HepG2 (cell line): ENCODE results near the gene TBX6. TPM values are rescaled to one million over a fixed set of nuclear protein-coding genes. Genes with fewer than 3 reads are reported as not detected.
A peak's percentile ranks its signal among the peaks of the same experiment; 100 is the strongest.

Experiments
- CAMTA2 ChIP-seq: sonication (generic); formaldehyde crosslinking; IDR thresholded peaks from 2 replicates; pipeline ENCODE4 v1.4.0; 2020; ENCODE audit warnings: mild to moderate bottlenecking, missing genetic modification reagents, borderline replicate concordance
- ETV5 ChIP-seq: IDR thresholded peaks from 2 replicates; pipeline ENCODE4 v1.6.1; 2018; ENCODE audit warnings: missing biosample characterization, missing genetic modification reagents, inconsistent platforms, borderline replicate concordance
- FOXO1 ChIP-seq: sonication (generic); formaldehyde crosslinking; IDR thresholded peaks from 2 replicates; pipeline ENCODE4 v1.4.0; 2020; ENCODE audit warnings: missing genetic modification reagents
- HOXA7 ChIP-seq: sonication (generic); formaldehyde crosslinking; IDR thresholded peaks from 2 replicates; pipeline ENCODE4 v1.8.1; 2022; ENCODE audit warnings: mild to moderate bottlenecking, missing genetic modification reagents, moderate library complexity
- MATR3 ChIP-seq: sonication (generic); formaldehyde crosslinking; IDR thresholded peaks from 2 replicates; pipeline ENCODE4 v1.4.0; 2020; ENCODE audit warnings: missing genetic modification reagents
- PHB2 ChIP-seq: fragments of 450-650 bp; IDR thresholded peaks from 2 replicates; pipeline ENCODE4 v1.6.1; 2018; ENCODE audit not compliant: partially characterized antibody
- PRMT3 ChIP-seq: sonication (generic); formaldehyde crosslinking; IDR thresholded peaks from 2 replicates; pipeline ENCODE4 v1.8.1; 2022; ENCODE audit warnings: low read depth, mild to moderate bottlenecking, moderate library complexity, missing genetic modification reagents, borderline replicate concordance
- SATB2 ChIP-seq: sonication (generic); formaldehyde crosslinking; IDR thresholded peaks from 2 replicates; pipeline ENCODE4 v1.5.0; 2020; ENCODE audit warnings: missing genetic modification reagents
- SNAPC5 ChIP-seq: sonication (generic); formaldehyde crosslinking; IDR thresholded peaks from 2 replicates; pipeline ENCODE4 v1.8.1; 2023; ENCODE audit warnings: mild to moderate bottlenecking, missing genetic modification reagents, borderline replicate concordance
- SP140L ChIP-seq: sonication (generic); formaldehyde crosslinking; IDR thresholded peaks from 2 replicates; pipeline ENCODE4 v1.4.0; 2020; ENCODE audit warnings: missing genetic modification reagents, borderline replicate concordance
- STAG1 ChIP-seq: sonication (generic); formaldehyde crosslinking; IDR thresholded peaks from 2 replicates; pipeline ENCODE4 v1.4.0; 2020; ENCODE audit warnings: missing genetic modification reagents
- TAF1 ChIP-seq: sonication (generic); formaldehyde crosslinking; IDR thresholded peaks from 2 replicates; pipeline ENCODE4 v1.4.0; 2020; ENCODE audit warnings: missing genetic modification reagents
- ZFP1 ChIP-seq: IDR thresholded peaks from 2 replicates; pipeline ENCODE4 v1.6.1; 2016
- ZFP36 ChIP-seq: fragments of 150-350 bp; IDR thresholded peaks from 2 replicates; pipeline ENCODE4 v1.6.1; 2018; ENCODE audit warnings: borderline replicate concordance, low read length, low read depth; ENCODE audit not compliant: partially characterized antibody
- ZFP36L1 ChIP-seq: sonication (generic); formaldehyde crosslinking; IDR thresholded peaks from 2 replicates; pipeline ENCODE4 v1.8.0; 2022; ENCODE audit warnings: mild to moderate bottlenecking, missing genetic modification reagents, moderate library complexity
- ZFY ChIP-seq: sonication (generic); formaldehyde crosslinking; IDR thresholded peaks from 2 replicates; pipeline ENCODE4 v1.4.0; 2020; ENCODE audit warnings: missing genetic modification reagents
- ZKSCAN8 ChIP-seq: IDR thresholded peaks from 2 replicates; pipeline ENCODE4 v1.6.1; 2016; ENCODE audit warnings: borderline replicate concordance, missing genetic modification reagents, missing compliant biosample characterization
- ZMYM4 ChIP-seq: sonication (generic); formaldehyde crosslinking; IDR thresholded peaks from 2 replicates; pipeline ENCODE4 v1.8.1; 2023; ENCODE audit warnings: mild to moderate bottlenecking, missing genetic modification reagents
- ZNF24 ChIP-seq: fragments of 450-650 bp; IDR thresholded peaks from 2 replicates; pipeline ENCODE4 v1.6.1; 2017; ENCODE audit warnings: antibody characterized with exemption, mild to moderate bottlenecking
- ZNF30 ChIP-seq: sonication (generic); formaldehyde crosslinking; IDR thresholded peaks from 2 replicates; pipeline ENCODE4 v1.5.0; 2020; ENCODE audit warnings: mild to moderate bottlenecking, missing genetic modification reagents
- ZNF567 ChIP-seq: sonication (generic); formaldehyde crosslinking; IDR thresholded peaks from 2 replicates; pipeline ENCODE4 v1.8.1; 2023; ENCODE audit warnings: mild to moderate bottlenecking, missing genetic modification reagents, borderline replicate concordance
- polyA plus RNA-seq, 8 experiments: library from polyadenylated mRNA; depleted of rRNA in 3 of 8; stranded (reverse) in 7 of 8; unstranded in 1 of 8; fragments of >200 nt; fragmentation: Illumina TruSeq in 4 of 8; extraction: Trizol in 4 of 8; gene quantifications; 2 replicates each; pipeline versions ENCODE4 v1.2.1 to v1.2.3, GENCODE V29; 2011 to 2016; ENCODE audit warnings: low read depth in 4 of 8, missing spikeins in 1 of 8, mixed read lengths in 1 of 8; ENCODE audit not compliant: insufficient read depth in 1 of 8
- total RNA-seq, 5 experiments: library from RNA; depleted of rRNA; stranded (reverse); fragments of >200 nt; fragmentation: Illumina TruSeq; extraction: Trizol; gene quantifications; 2 replicates each; pipeline ENCODE4 v1.2.3, GENCODE V29; 2016; ENCODE audit warnings: low read depth in 1 of 5
- TF ChIP-seq, protein P1 (sequence below): sonication (generic); formaldehyde crosslinking; IDR thresholded peaks from 2 replicates; pipeline ENCODE4 v1.5.0; 2020; ENCODE audit warnings: missing genetic modification reagents
- TF ChIP-seq, protein P2 (sequence below): sonication (generic); formaldehyde crosslinking; IDR thresholded peaks from 2 replicates; pipeline ENCODE4 v1.5.1; 2020; ENCODE audit warnings: mild to moderate bottlenecking, moderate library complexity, missing genetic modification reagents
- TF ChIP-seq, protein P3 (sequence below): sonication (generic); formaldehyde crosslinking; IDR thresholded peaks from 2 replicates; pipeline ENCODE4 v1.9.0; 2021; ENCODE audit warnings: missing genetic modification reagents, mild to moderate bottlenecking, borderline replicate concordance

TBX6 gene
- total and polyA plus RNA-seq, 2 of the 13 experiments (the other 11 are each of a cell fraction or from before 2014, with no cell fraction given), result 0.24 to 0.42 TPM

DNA sequence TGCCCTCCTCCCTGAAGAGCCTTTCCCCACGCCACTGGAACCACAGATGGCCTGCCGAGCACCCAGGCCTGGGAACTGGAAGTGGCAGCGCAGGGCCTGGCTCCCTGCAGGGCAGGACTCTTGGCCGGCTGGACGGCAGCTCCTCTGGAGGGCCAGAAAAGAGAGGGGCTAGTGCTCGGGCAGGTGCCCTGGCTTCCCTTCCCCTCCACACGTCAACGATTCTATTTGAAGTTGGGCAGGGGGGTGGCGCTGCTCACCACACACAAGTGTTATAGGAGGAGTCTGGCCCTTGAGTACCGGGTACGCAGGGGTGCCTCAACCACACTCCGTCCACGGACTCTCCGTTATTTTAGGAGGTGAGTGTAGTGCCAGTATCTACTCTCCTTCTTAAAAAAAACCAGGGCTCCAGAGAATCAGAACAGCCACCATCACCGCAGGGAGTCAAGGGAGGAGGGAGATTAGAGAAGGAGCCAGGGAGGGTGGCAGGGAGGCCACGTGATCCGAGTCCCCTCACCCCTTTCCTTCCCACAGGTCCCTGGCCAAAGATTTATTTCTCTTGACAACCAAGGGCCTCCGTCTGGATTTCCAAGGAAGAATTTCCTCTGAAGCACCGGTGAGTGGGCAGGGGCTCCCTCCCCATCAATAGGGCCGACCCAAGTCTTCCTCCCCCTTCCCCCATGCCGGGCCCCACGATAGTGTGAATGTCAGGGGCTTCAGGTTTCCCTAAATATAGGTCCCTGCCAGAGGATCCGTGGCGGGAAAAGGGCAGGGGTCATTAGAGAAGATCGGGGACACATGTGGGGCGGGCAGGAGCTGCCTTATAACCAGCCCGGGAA, 27.6 kb downstream of the TBX6 start (continued):
- TF ChIP-seq ZKSCAN8 (no peak; the same call in 1 of the 2 replicates), FOXO1 (CRISPR knock-in tag) (peak; percentile 44; the same call in 1 of the 2 replicates), ZNF24 (no peak), MATR3 (CRISPR knock-in tag) (no peak), PRMT3 (CRISPR knock-in tag) (no peak), SNAPC5 (CRISPR knock-in tag) (no peak), ZFP1 (CRISPR knock-in tag) (peak; percentile 47; the same call in 1 of the 2 replicates), ZNF567 (CRISPR knock-in tag) (peak; percentile 60; the same call in 1 of the 2 replicates), STAG1 (CRISPR knock-in tag) (peak; percentile 63), ZFP36L1 (no peak), SATB2 (CRISPR knock-in tag) (no peak), ZMYM4 (no peak; the same call in 1 of the 2 replicates), HOXA7 (CRISPR knock-in tag) (no peak), ZFY (CRISPR knock-in tag) (peak; percentile 76), ZFP36 (no peak), PHB2 (no peak), ETV5 (CRISPR knock-in tag) (peak; percentile 51; the same call in 1 of the 2 replicates), ZNF30 (CRISPR knock-in tag) (no peak), CAMTA2 (CRISPR knock-in tag) (peak; percentile 88; the same call in 1 of the 2 replicates), SP140L (no peak), TAF1 (CRISPR knock-in tag) (0 out of 2 replicates have a peak, but pooled peaks have one; percentile 44)
- TF ChIP-seq, protein P1, sequence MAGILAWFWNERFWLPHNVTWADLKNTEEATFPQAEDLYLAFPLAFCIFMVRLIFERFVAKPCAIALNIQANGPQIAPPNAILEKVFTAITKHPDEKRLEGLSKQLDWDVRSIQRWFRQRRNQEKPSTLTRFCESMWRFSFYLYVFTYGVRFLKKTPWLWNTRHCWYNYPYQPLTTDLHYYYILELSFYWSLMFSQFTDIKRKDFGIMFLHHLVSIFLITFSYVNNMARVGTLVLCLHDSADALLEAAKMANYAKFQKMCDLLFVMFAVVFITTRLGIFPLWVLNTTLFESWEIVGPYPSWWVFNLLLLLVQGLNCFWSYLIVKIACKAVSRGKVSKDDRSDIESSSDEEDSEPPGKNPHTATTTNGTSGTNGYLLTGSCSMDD (CRISPR knock-in tag), result no peak
- TF ChIP-seq, protein P2, sequence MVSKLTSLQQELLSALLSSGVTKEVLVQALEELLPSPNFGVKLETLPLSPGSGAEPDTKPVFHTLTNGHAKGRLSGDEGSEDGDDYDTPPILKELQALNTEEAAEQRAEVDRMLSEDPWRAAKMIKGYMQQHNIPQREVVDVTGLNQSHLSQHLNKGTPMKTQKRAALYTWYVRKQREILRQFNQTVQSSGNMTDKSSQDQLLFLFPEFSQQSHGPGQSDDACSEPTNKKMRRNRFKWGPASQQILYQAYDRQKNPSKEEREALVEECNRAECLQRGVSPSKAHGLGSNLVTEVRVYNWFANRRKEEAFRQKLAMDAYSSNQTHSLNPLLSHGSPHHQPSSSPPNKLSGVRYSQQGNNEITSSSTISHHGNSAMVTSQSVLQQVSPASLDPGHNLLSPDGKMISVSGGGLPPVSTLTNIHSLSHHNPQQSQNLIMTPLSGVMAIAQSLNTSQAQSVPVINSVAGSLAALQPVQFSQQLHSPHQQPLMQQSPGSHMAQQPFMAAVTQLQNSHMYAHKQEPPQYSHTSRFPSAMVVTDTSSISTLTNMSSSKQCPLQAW (CRISPR knock-in tag), result peak; percentile 85
- TF ChIP-seq, protein P3, sequence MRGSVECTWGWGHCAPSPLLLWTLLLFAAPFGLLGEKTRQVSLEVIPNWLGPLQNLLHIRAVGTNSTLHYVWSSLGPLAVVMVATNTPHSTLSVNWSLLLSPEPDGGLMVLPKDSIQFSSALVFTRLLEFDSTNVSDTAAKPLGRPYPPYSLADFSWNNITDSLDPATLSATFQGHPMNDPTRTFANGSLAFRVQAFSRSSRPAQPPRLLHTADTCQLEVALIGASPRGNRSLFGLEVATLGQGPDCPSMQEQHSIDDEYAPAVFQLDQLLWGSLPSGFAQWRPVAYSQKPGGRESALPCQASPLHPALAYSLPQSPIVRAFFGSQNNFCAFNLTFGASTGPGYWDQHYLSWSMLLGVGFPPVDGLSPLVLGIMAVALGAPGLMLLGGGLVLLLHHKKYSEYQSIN (CRISPR knock-in tag), result no peak
